Kidney (tissue), 14 donors: ENCODE data around the gene MYCBP. TPM values are rescaled to one million over a fixed set of nuclear protein-coding genes. Genes with fewer than 3 reads are reported as not detected.

Source experiments
- DNase-seq, 5 donors: peaks; one replicate each; pipeline ENCODE4 v3.0.0-alpha.2; 2013 to 2020
- FAIRE-seq: peaks from 2 replicates; lab custom pipeline; 2012; peaks lifted over from hg19 to GRCh38; lab: Jason Lieb, UNC
- H3K27ac ChIP-seq, 2 donors: one replicate each; pipeline ENCODE4 v1.7.0; 2013; ENCODE audit warnings: low read depth in 2 of 2, low read length in 2 of 2, inconsistent platforms in 1 of 2
- H3K27me3 ChIP-seq: one replicate; pipeline ENCODE4 v1.7.1; 2013; ENCODE audit warnings: low read length, inconsistent platforms; ENCODE audit not compliant: control insufficient read depth, insufficient read depth
- H3K36me3 ChIP-seq, 3 donors: one replicate each; pipeline versions ENCODE4 v1.7.0 to v1.7.1; 2013; ENCODE audit warnings: low read length in 3 of 3, control low read depth in 1 of 3, inconsistent platforms in 1 of 3; ENCODE audit not compliant: insufficient read depth in 3 of 3, control insufficient read depth in 2 of 3
- H3K4me1 ChIP-seq, 3 donors: one replicate each; pipeline versions ENCODE4 v1.7.0 to v1.7.1; 2013; ENCODE audit warnings: low read length in 3 of 3, inconsistent platforms in 1 of 3, low read depth in 1 of 3; ENCODE audit not compliant: control insufficient read depth in 2 of 3, insufficient read depth in 2 of 3
- H3K4me3 ChIP-seq, 3 donors: one replicate each; pipeline versions ENCODE4 v1.7.0 to v1.8.1; 2013; ENCODE audit warnings: low read length in 3 of 3, control low read depth in 1 of 3, inconsistent platforms in 1 of 3
- H3K9ac ChIP-seq, 3 donors: one replicate each; pipeline versions ENCODE4 v1.7.0 to v1.7.1; 2013; ENCODE audit warnings: low read length in 3 of 3, control low read depth in 1 of 3, inconsistent platforms in 1 of 3
- H3K9me3 ChIP-seq, 3 donors: one replicate each; pipeline versions ENCODE4 v1.7.0 to v1.7.1; 2013; ENCODE audit warnings: low read length in 3 of 3, control low read depth in 1 of 3, inconsistent platforms in 1 of 3; ENCODE audit not compliant: control insufficient read depth in 2 of 3, insufficient read depth in 1 of 3
- intact Hi-C: fragments of 100-400 bp; cut with DNase I; formaldehyde crosslinking; loops from one replicate; pipeline ENCODE4 v1.11.1; 2022
- polyA plus RNA-seq: library from polyadenylated mRNA; stranded (reverse); fragments of 350-450 nt; fragmentation: Illumina TruSeq; extraction: RNeasy Lipid Tissue Mini Kit (QIAGEN cat#74804); gene quantifications from one replicate; pipeline ENCODE4 v1.2.3, GENCODE V29; 2014; ENCODE audit warnings: low read depth, low replicate concordance; ENCODE audit not compliant: insufficient read depth
- total RNA-seq: library from RNA; stranded (reverse); fragmentation: NEBNext Ultra II Directional; extraction: Animal tissue kit (Norgen Biotek cat#: 25700); gene quantifications from one replicate; pipeline ENCODE4 v1.2.1, GENCODE V29; 2021
- TF ChIP-seq, protein P1 (sequence below): IDR thresholded peaks from 3 replicates; pipeline ENCODE4 v1.5.1; 2012; ENCODE audit warnings: mild to moderate bottlenecking, moderate library complexity, borderline replicate concordance; ENCODE audit not compliant: insufficient read depth; ENCODE audit errors: extremely low read depth
- donor health status: control.
- donor health status: control.
- donor health status: control.
- donor health status: control.
- donor health status: control.
- donor health status: DM: yes; HTN: yes; CAD: no.
- donor health status: Normal renal cell carcinoma (clear cell type).

The MYCBP gene
- total and polyA plus RNA-seq, 2 donors from 2014 or later = 20.6 to 31.1 TPM

DNA sequence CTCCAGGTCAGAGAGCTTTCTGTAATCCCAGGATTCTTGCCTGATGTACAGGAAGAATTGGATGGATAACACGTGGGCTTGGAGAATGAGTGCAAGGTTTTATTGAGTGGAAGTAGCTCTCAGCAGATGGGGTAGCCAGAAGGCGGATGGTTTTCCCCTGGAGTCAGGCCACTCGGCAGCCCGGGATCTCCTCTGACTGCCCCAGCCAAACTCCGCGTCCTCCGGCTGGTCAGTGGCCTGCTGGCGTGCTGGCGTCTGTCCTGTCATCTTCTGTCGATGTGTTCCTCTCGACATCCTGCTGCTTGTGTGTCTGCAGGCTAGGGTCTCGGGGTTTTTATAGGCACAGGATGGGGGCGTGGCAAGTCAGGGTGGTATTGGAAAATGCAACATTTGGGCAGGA lies 35.7 kb upstream of the MYCBP start:
- H3K9me3 ChIP-seq = no peaks in the 10 kb centered on the region
- H3K4me3 ChIP-seq = no peak overlapping the region
- intact Hi-C loops = no loop called here
- TF ChIP-seq, protein P1, sequence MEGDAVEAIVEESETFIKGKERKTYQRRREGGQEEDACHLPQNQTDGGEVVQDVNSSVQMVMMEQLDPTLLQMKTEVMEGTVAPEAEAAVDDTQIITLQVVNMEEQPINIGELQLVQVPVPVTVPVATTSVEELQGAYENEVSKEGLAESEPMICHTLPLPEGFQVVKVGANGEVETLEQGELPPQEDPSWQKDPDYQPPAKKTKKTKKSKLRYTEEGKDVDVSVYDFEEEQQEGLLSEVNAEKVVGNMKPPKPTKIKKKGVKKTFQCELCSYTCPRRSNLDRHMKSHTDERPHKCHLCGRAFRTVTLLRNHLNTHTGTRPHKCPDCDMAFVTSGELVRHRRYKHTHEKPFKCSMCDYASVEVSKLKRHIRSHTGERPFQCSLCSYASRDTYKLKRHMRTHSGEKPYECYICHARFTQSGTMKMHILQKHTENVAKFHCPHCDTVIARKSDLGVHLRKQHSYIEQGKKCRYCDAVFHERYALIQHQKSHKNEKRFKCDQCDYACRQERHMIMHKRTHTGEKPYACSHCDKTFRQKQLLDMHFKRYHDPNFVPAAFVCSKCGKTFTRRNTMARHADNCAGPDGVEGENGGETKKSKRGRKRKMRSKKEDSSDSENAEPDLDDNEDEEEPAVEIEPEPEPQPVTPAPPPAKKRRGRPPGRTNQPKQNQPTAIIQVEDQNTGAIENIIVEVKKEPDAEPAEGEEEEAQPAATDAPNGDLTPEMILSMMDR = no peak
- DNase-seq = no peak
- no peaks in the 10 kb centered on the region for H3K4me1 ChIP-seq
- no peak overlapping the region for H3K9ac ChIP-seq
- FAIRE-seq = no peak
- no peaks in the 10 kb centered on the region for H3K27me3 ChIP-seq
- H3K36me3 ChIP-seq = no peaks in the 10 kb centered on the region
- H3K27ac ChIP-seq = no peak overlapping the region

DNA sequence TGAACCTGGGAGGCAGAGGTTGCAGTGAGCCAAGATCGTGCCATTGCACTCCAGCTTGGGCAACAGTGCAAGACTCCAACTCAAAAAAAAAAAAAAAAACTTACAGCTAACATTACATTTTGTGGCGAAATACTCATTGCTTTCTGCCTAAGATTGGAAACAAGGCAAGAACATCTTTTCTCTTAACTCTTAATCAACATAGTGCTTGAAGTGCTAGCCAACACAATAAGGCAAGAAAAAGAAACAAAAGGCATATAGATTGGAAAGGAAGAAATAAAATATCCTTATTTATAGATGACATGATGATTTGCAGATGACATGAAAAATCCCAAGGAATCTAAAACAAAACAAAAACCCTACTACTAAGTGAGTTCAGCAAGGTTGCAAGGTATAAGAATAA lies 32.8 kb upstream of the MYCBP start:
- Histone ChIP-seq H3K9ac (no peak overlapping the region), H3K4me1 (no peaks in the 10 kb centered on the region), H3K36me3 (no peaks in the 10 kb centered on the region), H3K27me3 (no peaks in the 10 kb centered on the region), H3K9me3 (no peaks in the 10 kb centered on the region), H3K4me3 (no peak overlapping the region), H3K27ac (no peak overlapping the region)
- DNase-seq (no peak), FAIRE-seq (no peak)
- TF ChIP-seq, protein P1 = no peak
- intact Hi-C loops = no loop called here

DNA sequence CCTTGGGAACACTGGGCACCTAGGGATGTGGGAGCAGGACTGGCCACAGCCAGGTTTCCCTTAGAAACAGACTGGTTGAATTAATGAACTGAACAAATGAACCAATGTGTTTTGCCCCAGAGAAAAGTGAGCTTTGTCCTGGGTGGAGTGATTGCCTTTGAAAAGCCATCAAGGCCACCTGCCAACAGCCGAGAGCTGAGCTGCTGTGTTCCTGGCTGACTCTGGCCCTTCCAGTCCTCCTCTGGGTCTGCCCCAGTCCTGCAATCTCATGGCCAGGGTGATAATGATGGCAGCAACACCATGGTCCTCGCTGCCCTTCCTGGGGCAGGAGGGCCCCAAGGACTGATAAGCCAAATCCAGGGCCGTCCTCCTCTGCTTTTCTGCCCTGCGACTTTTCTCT lies 26.4 kb upstream of the MYCBP start:
- Histone ChIP-seq H3K9me3 (no peaks in the 10 kb centered on the region), H3K4me1 (no peaks in the 10 kb centered on the region), H3K36me3 (no peaks in the 10 kb centered on the region), H3K4me3 (no peak overlapping the region), H3K27me3 (no peaks in the 10 kb centered on the region), H3K9ac (no peak overlapping the region), H3K27ac (no peak overlapping the region)
- FAIRE-seq (no peak), DNase-seq (no peak)
- intact Hi-C loops = no loop called here
- TF ChIP-seq, protein P1 = no peak

DNA sequence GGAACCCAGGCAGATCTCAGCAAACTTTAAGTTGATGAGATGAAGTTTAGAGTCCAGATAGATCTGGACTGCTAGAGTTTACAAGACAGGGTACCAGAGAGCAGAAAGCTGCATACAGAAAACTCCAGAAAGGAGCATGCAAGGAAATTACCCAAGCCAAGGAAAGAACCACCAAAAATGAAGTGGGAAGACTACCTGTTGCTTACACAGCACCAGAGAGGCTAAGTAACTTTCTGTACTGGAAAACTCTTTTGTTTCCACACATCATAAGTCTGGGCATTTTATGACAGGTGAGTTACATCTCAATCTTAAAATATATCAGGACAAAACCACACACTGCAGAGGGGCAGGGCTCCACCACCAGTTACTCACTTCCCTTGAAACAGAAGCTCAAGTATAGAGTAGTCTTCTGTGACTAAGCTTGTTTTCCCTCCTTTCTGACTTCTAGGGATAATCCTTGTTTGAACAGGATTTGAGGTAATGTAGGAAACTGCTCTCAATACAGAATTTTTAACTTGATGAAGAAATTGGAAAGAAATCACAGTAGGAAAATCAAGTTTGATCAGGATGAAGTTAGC lies 25.6 kb upstream of the MYCBP start:
- intact Hi-C loops = no loop called here
- no peak for FAIRE-seq
- no peaks in the 10 kb centered on the region for H3K36me3 ChIP-seq
- no peak for DNase-seq
- no peaks in the 10 kb centered on the region for H3K9me3 ChIP-seq
- no peak overlapping the region for H3K9ac ChIP-seq
- no peaks in the 10 kb centered on the region for H3K27me3 ChIP-seq
- no peaks in the 10 kb centered on the region for H3K4me1 ChIP-seq
- TF ChIP-seq, protein P1 = no peak
- no peak overlapping the region for H3K27ac ChIP-seq
- H3K4me3 ChIP-seq = no peak overlapping the region
